Stimulated activated naive CD4-positive, alpha-beta T cell treated with Interleukin-2 at 50 U/mL for 16 hours (primary cell): ENCODE measurements around the gene PPP6R3.

Source experiments
- DNase-seq: peaks from one replicate; lab custom pipeline; 2025; lab: John Stamatoyannopoulos, UW

Gene PPP6R3

GRCh38 chr11:68497761-68498160 lies 37.2 kb downstream of the PPP6R3 start:
- no peak for DNase-seq

GRCh38 chr11:68498321-68498720 lies 37.8 kb downstream of the PPP6R3 start:
- no peak for DNase-seq

GRCh38 chr11:68498903-68499883 lies 38.6 kb downstream of the PPP6R3 start:
- DNase-seq, result no peak

GRCh38 chr11:68500206-68500605 lies 39.7 kb downstream of the PPP6R3 start:
- DNase-seq, result no peak

- no peak for DNase-seq
Measured at GRCh38 chr11:68501813-68502212, 41.3 kb downstream of the PPP6R3 start.

- no peak for DNase-seq
Measured at GRCh38 chr11:68503251-68503687, 42.7 kb downstream of the PPP6R3 start.

GRCh38 chr11:68503792-68504191 lies 43.2 kb downstream of the PPP6R3 start:
- DNase-seq, result no peak

- DNase-seq, result no peak
Measured at GRCh38 chr11:68504432-68505066, 44.0 kb downstream of the PPP6R3 start.

- no peak for DNase-seq
Measured at GRCh38 chr11:68505596-68505995, 45.0 kb downstream of the PPP6R3 start.

GRCh38 chr11:68506908-68507307 lies 46.4 kb downstream of the PPP6R3 start:
- DNase-seq, result no peak

GRCh38 chr11:68508425-68508824 lies 47.9 kb downstream of the PPP6R3 start:
- DNase-seq, result no peak

- DNase-seq, result no peak
Measured at GRCh38 chr11:68509066-68509465, 48.5 kb downstream of the PPP6R3 start.

- DNase-seq, result no peak
Measured at GRCh38 chr11:68513930-68514487, 53.5 kb downstream of the PPP6R3 start.

- no peak for DNase-seq
Measured at GRCh38 chr11:68517121-68517741, 56.7 kb downstream of the PPP6R3 start.

- DNase-seq, result no peak
Measured at GRCh38 chr11:68518191-68518590, 57.6 kb downstream of the PPP6R3 start.

GRCh38 chr11:68521969-68522652 lies 61.6 kb downstream of the PPP6R3 start:
- DNase-seq, result no peak

GRCh38 chr11:68523033-68523432 lies 62.5 kb downstream of the PPP6R3 start:
- no peak for DNase-seq

GRCh38 chr11:68523743-68524142 lies 63.2 kb downstream of the PPP6R3 start:
- no peak for DNase-seq

- no peak for DNase-seq
Measured at GRCh38 chr11:68524213-68524612, 63.7 kb downstream of the PPP6R3 start.

GRCh38 chr11:68524681-68525080 lies 64.1 kb downstream of the PPP6R3 start:
- DNase-seq, result no peak

GRCh38 chr11:68525336-68525735 lies 64.8 kb downstream of the PPP6R3 start:
- no peak for DNase-seq

GRCh38 chr11:68525930-68526329 lies 65.4 kb downstream of the PPP6R3 start:
- no peak for DNase-seq
